ENCODE measurements around the gene ACAD11. TPM values are rescaled to one million over a fixed set of nuclear protein-coding genes. Genes with fewer than 3 reads are reported as not detected.

The ACAD11 gene
- total and polyA plus RNA-seq, 9 of the 15 experiments (the other 6 are each of a cell fraction or from before 2014, with no cell fraction given), result 1.3 to 8.4 (median 4.0) TPM

DNA sequence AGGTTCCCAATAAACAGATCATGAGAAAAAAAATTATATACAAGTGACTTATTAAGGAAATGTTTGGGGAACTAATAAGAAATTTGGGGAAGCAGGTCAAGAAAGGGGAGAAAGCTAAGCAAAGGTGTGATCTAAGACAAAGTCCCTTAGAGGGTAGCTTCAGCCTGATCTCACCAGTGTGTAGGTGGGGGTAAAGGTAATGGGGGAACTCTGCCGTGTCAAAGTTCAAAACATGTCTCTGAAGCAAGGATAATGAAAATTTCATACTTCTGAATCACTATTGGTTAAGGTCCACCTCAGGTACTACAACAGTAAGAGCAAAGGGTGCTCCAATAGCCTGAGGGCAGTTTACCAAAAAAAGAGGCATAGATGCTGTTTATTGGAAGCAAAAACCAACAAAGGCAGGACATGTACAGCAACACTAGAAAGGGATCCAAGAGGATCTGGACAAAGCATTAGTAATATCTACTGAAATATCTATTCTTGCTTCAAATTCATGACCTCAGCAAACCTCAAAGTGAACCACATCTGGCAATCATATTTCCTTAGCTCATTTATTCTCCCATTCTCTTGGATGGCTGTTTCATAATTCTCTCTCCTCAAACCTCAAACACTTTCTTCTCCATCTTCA is 6.9 kb downstream of the ACAD11 start (continued):
- TF ChIP-seq, protein P1, sequence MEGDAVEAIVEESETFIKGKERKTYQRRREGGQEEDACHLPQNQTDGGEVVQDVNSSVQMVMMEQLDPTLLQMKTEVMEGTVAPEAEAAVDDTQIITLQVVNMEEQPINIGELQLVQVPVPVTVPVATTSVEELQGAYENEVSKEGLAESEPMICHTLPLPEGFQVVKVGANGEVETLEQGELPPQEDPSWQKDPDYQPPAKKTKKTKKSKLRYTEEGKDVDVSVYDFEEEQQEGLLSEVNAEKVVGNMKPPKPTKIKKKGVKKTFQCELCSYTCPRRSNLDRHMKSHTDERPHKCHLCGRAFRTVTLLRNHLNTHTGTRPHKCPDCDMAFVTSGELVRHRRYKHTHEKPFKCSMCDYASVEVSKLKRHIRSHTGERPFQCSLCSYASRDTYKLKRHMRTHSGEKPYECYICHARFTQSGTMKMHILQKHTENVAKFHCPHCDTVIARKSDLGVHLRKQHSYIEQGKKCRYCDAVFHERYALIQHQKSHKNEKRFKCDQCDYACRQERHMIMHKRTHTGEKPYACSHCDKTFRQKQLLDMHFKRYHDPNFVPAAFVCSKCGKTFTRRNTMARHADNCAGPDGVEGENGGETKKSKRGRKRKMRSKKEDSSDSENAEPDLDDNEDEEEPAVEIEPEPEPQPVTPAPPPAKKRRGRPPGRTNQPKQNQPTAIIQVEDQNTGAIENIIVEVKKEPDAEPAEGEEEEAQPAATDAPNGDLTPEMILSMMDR (IDR thresholded peaks at IDR 0.05 in 2 of 3, conservative IDR thresholded peaks at IDR 0.05 in 1 of 3; ENCODE audit: insufficient read depth in 2 of 3, low read depth in 1 of 3, low read length in 3 of 3), result no peak
- no peak for TF ChIP-seq CBX3 (IDR thresholded peaks at IDR 0.05; ENCODE audit: borderline replicate concordance in 1 of 2, low read length in 2 of 2)
- no peak for TF ChIP-seq MTA1 (IDR thresholded peaks at IDR 0.05; ENCODE audit: borderline replicate concordance)
- TF ChIP-seq CREBBP (IDR thresholded peaks at IDR 0.05; ENCODE audit: low read depth, low read length), result no peak
- TF ChIP-seq, protein P2, sequence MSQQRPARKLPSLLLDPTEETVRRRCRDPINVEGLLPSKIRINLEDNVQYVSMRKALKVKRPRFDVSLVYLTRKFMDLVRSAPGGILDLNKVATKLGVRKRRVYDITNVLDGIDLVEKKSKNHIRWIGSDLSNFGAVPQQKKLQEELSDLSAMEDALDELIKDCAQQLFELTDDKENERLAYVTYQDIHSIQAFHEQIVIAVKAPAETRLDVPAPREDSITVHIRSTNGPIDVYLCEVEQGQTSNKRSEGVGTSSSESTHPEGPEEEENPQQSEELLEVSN (IDR thresholded peaks at IDR 0.05; ENCODE audit: borderline replicate concordance in 1 of 2, extremely low read depth in 1 of 2, insufficient read depth in 1 of 2, insufficient read length in 1 of 2, low read depth in 1 of 2, low read length in 1 of 2, poor library complexity in 1 of 2, severe bottlenecking in 1 of 2), result no peak
- TF ChIP-seq YBX1 (IDR thresholded peaks at IDR 0.05), result no peak
- no peak for TF ChIP-seq SMC3 (conservative IDR thresholded peaks at IDR 0.05; ENCODE audit: insufficient read depth, low read depth, low read length)
- TF ChIP-seq ZNF707 (CRISPR knock-in tag; conservative IDR thresholded peaks at IDR 0.05), result no peak
- no peak for TF ChIP-seq ETV6 (IDR thresholded peaks at IDR 0.05; ENCODE audit: borderline replicate concordance in 1 of 2, low read depth in 2 of 2, low read length in 1 of 2)
- TF ChIP-seq ETV6 (CRISPR knock-in tag; IDR thresholded peaks at IDR 0.05; ENCODE audit: borderline replicate concordance), result no peak
